ENCODE data around the gene IKZF1. TPM values are rescaled to one million over a fixed set of nuclear protein-coding genes. Genes with fewer than 3 reads are reported as not detected.

IKZF1 gene
- total RNA-seq, 1 donor: under 0.01 TPM

DNA sequence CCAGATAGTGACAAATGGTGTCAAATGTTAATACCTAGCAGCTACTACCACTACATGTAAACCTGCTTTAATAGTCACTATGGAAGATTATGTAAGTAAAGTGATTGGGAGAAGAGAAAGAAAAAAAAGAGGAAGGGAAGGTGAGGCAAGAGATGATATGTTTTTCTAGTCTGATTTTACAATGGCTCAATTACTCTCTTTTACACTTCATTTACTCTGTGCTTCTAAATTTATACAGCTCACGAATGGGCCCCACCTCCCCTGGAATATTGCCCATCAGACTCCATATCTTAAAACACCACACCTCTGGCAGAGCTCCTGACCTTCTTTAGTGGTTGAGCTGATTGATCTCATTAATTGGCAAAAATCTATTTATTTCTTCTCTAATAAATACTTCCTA lies 28.0 kb upstream of the IKZF1 start:
- Histone ChIP-seq H3K36me3 (ENCODE audit: insufficient read depth, low read length) (no peaks in the 10 kb centered on the region), H3K4me2 (ENCODE audit: insufficient read depth, low read length) (no peak overlapping the region), H3K27me3 (ENCODE audit: insufficient read depth, low read length) (no peaks in the 10 kb centered on the region), H3K79me2 (ENCODE audit: insufficient read depth, low read length) (no peaks in the 10 kb centered on the region), H3K4me3 (ENCODE audit: insufficient read depth, low read length) (no peak overlapping the region), H3K27ac (ENCODE audit: low read depth, low read length) (no peak overlapping the region), H3K4me1 (ENCODE audit: insufficient read depth, low read length) (no peaks in the 10 kb centered on the region), H4K20me1 (ENCODE audit: insufficient read depth, low read length) (no peaks in the 10 kb centered on the region), H3K9me3 (ENCODE audit: low read depth, low read length) (no peaks in the 10 kb centered on the region), H2AFZ (ENCODE audit: low read length) (no peak overlapping the region)
- no peak for DNase-seq (ENCODE audit: insufficient read length, low spot score, missing footprints)
- TF ChIP-seq, protein P1, sequence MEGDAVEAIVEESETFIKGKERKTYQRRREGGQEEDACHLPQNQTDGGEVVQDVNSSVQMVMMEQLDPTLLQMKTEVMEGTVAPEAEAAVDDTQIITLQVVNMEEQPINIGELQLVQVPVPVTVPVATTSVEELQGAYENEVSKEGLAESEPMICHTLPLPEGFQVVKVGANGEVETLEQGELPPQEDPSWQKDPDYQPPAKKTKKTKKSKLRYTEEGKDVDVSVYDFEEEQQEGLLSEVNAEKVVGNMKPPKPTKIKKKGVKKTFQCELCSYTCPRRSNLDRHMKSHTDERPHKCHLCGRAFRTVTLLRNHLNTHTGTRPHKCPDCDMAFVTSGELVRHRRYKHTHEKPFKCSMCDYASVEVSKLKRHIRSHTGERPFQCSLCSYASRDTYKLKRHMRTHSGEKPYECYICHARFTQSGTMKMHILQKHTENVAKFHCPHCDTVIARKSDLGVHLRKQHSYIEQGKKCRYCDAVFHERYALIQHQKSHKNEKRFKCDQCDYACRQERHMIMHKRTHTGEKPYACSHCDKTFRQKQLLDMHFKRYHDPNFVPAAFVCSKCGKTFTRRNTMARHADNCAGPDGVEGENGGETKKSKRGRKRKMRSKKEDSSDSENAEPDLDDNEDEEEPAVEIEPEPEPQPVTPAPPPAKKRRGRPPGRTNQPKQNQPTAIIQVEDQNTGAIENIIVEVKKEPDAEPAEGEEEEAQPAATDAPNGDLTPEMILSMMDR (IDR thresholded peaks at IDR 0.05; ENCODE audit: extremely low read depth, low read depth, low read length): no peak

DNA sequence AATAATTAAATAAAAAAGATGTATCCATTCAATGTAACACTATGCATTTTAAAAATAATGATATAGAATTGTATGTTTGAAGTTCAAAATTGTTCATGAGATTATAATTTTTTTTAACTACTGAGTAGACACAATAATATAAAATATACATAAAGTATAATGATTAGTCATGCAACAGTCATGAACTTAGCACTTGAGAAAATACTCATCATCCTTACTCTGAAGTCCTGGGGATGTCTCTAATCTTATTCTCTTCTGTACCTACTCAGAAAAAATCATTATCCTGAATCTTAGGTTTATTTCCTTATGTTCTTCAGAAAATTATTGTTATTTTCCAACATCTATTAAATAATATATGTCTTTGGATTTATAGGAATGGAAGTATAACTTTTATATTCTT lies 26.4 kb upstream of the IKZF1 start:
- Histone ChIP-seq H3K9me3 (ENCODE audit: low read depth, low read length) (no peaks in the 10 kb centered on the region), H4K20me1 (ENCODE audit: insufficient read depth, low read length) (no peaks in the 10 kb centered on the region), H3K79me2 (ENCODE audit: insufficient read depth, low read length) (no peaks in the 10 kb centered on the region), H3K27ac (ENCODE audit: low read depth, low read length) (no peak overlapping the region), H3K4me2 (ENCODE audit: insufficient read depth, low read length) (no peak overlapping the region), H3K4me1 (ENCODE audit: insufficient read depth, low read length) (no peaks in the 10 kb centered on the region), H3K4me3 (ENCODE audit: insufficient read depth, low read length) (no peak overlapping the region), H3K36me3 (ENCODE audit: insufficient read depth, low read length) (no peaks in the 10 kb centered on the region), H2AFZ (ENCODE audit: low read length) (no peak overlapping the region), H3K27me3 (ENCODE audit: insufficient read depth, low read length) (no peaks in the 10 kb centered on the region)
- no peak for DNase-seq (ENCODE audit: insufficient read length, low spot score, missing footprints)
- TF ChIP-seq, protein P1 (IDR thresholded peaks at IDR 0.05; ENCODE audit: extremely low read depth, low read depth, low read length): no peak

GRCh38 chr7:50281680-50282445 lies 22.7 kb upstream of the IKZF1 start:
- DNase-seq (ENCODE audit: insufficient read length, low spot score, missing footprints): no peak
- Histone ChIP-seq H4K20me1 (ENCODE audit: insufficient read depth, low read length) (no peaks in the 10 kb centered on the region), H3K36me3 (ENCODE audit: insufficient read depth, low read length) (no peaks in the 10 kb centered on the region), H3K4me1 (ENCODE audit: insufficient read depth, low read length) (no peaks in the 10 kb centered on the region), H3K4me2 (ENCODE audit: insufficient read depth, low read length) (no peak overlapping the region), H3K4me3 (ENCODE audit: insufficient read depth, low read length) (no peak overlapping the region), H3K27ac (ENCODE audit: low read depth, low read length) (no peak overlapping the region), H3K9me3 (ENCODE audit: low read depth, low read length) (no peaks in the 10 kb centered on the region), H3K79me2 (ENCODE audit: insufficient read depth, low read length) (no peaks in the 10 kb centered on the region), H2AFZ (ENCODE audit: low read length) (no peak overlapping the region), H3K27me3 (ENCODE audit: insufficient read depth, low read length) (no peaks in the 10 kb centered on the region)
- TF ChIP-seq, protein P1 (IDR thresholded peaks at IDR 0.05; ENCODE audit: extremely low read depth, low read depth, low read length): no peak

DNA sequence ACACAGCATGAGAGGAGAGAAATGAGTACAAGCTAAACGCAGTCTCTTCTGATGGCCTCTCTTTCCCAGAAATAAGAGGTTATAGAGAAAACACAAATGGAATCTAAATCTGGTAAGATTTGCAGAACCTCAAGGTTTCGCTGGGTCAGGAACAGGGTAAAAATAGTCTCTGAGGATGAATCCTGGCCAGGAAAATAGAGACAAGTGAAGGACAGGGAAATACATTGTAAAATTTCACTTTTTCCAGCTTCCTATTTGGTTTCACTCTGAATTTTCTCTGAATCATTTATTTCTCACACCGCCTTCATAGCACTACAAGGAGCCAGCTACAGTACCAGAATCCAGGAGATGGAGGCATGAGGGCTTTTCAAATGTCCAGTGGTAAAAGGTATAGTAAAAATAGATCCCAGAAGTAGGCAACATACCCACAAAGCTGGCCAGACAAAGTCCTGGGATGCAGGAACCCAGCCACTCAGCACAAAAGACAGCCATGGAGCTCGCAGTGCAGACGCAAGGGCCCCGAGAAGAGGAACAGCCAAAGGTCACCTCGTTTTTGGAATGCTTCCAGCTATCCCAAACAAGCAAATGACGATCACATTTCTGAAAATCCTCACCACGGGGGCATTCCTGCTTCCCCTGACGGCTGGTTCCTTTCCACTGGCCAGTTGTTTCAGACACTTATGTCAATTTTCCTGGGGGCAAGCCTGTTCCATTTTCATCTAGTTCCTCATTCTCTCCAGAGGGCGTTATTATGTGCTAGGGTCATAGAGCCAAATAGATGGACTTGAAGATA lies 21.5 kb upstream of the IKZF1 start:
- no peak for DNase-seq (ENCODE audit: insufficient read length, low spot score, missing footprints)
- H3K27me3 ChIP-seq (ENCODE audit: insufficient read depth, low read length): no peaks in the 10 kb centered on the region
- H3K4me1 ChIP-seq (ENCODE audit: insufficient read depth, low read length): no peaks in the 10 kb centered on the region
- no peaks in the 10 kb centered on the region for H4K20me1 ChIP-seq (ENCODE audit: insufficient read depth, low read length)
- H3K36me3 ChIP-seq (ENCODE audit: insufficient read depth, low read length): no peaks in the 10 kb centered on the region
- H3K79me2 ChIP-seq (ENCODE audit: insufficient read depth, low read length): no peaks in the 10 kb centered on the region
- TF ChIP-seq, protein P1 (IDR thresholded peaks at IDR 0.05; ENCODE audit: extremely low read depth, low read depth, low read length): no peak
- H3K4me3 ChIP-seq (ENCODE audit: insufficient read depth, low read length): no peak overlapping the region
- no peak overlapping the region for H2AFZ ChIP-seq (ENCODE audit: low read length)
- H3K9me3 ChIP-seq (ENCODE audit: low read depth, low read length): no peaks in the 10 kb centered on the region
- H3K27ac ChIP-seq (ENCODE audit: low read depth, low read length): no peak overlapping the region
- no peak overlapping the region for H3K4me2 ChIP-seq (ENCODE audit: insufficient read depth, low read length)

Data from osteoblast (primary cell).